Left cardiac atrium (tissue), 4 donors: ENCODE data around the gene FBXL7. TPM values are rescaled to one million over a fixed set of nuclear protein-coding genes. Genes with fewer than 3 reads are reported as not detected.
A peak's percentile ranks its signal among the peaks of the same experiment; 100 is the strongest.

Experiments
- ATAC-seq, 2 donors: fragments of 200-7000 bp; cut with Tn5 transposase; one replicate each; pipeline ENCODE4 v1.9.1; 2020; ENCODE audit warnings: mild to moderate bottlenecking in 2 of 2, moderate library complexity in 2 of 2
- DNase-seq: peaks from one replicate; pipeline ENCODE4 v3.0.0-alpha.2; 2020
- intact Hi-C, 2 donors: fragments of 100-400 bp; cut with DNase I; formaldehyde crosslinking; loops; one replicate each; pipeline versions ENCODE4 v1.14.1 to v1.15.1; 2022 to 2023
- total RNA-seq, 2 donors: library from RNA; stranded (reverse); fragmentation: NEBNext Ultra II Directional; extraction: Animal tissue kit (Norgen Biotek cat#: 25700); gene quantifications; one replicate each; pipeline ENCODE4 v1.2.1, GENCODE V29; 2021
- donor health status: DM: no; HTN: yes; CAD: no.
- donor health status: DM: no; HTN: yes; CAD: no; lungs with severe emphysema.
- donor health status: DM: yes; HTN: yes; CAD: no.
- donor health status: Dilated cardiomyopathy.

The FBXL7 gene
- total RNA-seq, 2 donors from 2014 or later = 18.1 to 19.8 TPM

DNA sequence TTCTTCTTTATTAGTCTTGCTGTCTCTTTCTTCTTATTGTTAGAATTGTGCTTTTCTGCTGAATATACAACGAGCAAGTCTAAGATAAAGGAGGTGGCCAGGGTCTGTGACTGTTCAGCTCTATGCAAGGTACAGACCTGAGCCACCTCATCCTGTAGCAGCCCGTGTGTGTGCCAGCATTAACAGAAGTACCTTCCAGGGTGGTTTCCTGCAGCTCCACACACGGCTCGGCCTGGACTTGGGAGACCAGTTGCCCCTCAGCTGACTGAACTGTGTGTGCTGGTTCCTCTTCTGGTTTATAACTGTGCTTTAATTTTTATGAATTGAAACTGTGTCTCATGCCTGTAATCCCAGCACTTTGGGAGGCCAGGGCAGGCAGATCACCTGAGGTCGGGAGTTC, 70.5 kb downstream of the FBXL7 start:
- intact Hi-C loops = no loop called here
- ATAC-seq = no peak
- DNase-seq = no peak

DNA sequence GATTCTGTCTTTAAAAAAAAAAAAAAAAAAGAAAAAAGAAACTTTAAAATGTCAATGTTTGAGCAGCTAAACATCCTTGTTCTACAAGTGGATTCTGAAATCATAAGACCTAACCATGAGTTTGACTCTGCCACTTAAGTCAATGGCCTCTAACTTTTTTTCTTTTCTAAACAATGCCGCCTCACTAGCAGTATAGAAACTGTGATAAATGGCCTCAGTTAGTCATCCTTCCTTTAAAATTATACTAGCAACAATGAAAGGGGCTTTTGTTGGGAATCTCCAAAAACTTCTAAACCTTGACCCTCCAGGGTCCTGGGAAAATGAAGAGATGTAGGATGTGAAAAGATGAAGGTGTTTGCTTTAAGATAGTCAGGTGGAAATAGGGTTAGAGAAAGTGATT, 71.1 kb downstream of the FBXL7 start:
- intact Hi-C loops = no loop called here
- ATAC-seq = no peak
- DNase-seq = no peak

- ATAC-seq = no peak
- no peak for DNase-seq
- intact Hi-C loops = no loop called here
Measured at GRCh38 chr5:15571618-15572017, 71.6 kb downstream of the FBXL7 start.

GRCh38 chr5:15573590-15573989, 73.6 kb downstream of the FBXL7 start:
- intact Hi-C loops = no loop called here
- no peak for ATAC-seq

GRCh38 chr5:15574128-15574527, 74.1 kb downstream of the FBXL7 start:
- DNase-seq (no peak), ATAC-seq (no peak)
- intact Hi-C loops = no loop called here

More at GRCh38 chr5:15573590-15573989, 73.6 kb downstream of the FBXL7 start:
- no peak for DNase-seq

- ATAC-seq (peak in 1 of 2 donors; percentile 13), DNase-seq (no peak)
- intact Hi-C loops = no loop called here
Measured at GRCh38 chr5:15574806-15575325, 74.9 kb downstream of the FBXL7 start.

- no peak for ATAC-seq
- no peak for DNase-seq
- intact Hi-C loops = no loop called here
Measured at GRCh38 chr5:15575666-15576065, 75.7 kb downstream of the FBXL7 start.

DNA sequence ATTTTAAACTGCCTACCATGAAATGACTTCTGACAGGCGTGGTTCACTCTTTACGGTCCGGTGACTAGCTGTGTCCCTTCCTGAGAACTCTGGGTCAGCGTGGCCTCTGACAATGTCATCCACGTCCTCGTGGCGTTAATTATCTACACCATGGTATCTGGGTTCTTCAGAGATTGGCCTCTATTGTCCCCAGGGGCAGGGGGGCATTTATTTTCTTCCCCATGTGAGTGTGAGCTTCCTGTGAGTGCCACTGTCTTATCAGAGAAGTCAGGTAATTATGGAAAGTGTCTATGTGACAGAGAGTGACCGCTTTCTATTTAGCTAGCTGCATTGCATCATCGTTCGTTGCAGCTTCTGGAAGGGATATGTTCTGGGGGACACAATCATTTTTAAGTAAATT, 77.2 kb downstream of the FBXL7 start:
- peak; percentile 71 to 79 for ATAC-seq
- DNase-seq = no peak
- intact Hi-C loops = no loop called here

DNA sequence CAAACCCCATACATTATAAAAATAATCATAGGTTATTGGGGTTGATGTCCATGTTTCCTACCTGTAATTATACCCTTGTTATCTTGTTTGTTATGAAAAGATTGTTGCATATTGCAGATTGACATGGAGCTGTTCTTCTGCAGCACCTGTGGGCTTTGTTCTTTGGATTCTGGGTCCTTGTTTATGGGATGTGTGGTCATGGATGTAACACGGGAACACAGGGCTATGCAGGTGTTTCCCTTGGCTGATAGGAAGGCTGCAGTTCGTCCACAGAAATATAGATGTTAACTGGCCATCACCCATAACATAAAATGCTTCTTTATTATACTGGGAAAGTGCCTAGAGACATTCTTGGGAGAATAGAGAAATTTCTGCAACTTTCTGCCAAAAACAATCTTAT, 77.9 kb downstream of the FBXL7 start:
- intact Hi-C loops = no loop called here
- DNase-seq (no peak), ATAC-seq (no peak)

DNA sequence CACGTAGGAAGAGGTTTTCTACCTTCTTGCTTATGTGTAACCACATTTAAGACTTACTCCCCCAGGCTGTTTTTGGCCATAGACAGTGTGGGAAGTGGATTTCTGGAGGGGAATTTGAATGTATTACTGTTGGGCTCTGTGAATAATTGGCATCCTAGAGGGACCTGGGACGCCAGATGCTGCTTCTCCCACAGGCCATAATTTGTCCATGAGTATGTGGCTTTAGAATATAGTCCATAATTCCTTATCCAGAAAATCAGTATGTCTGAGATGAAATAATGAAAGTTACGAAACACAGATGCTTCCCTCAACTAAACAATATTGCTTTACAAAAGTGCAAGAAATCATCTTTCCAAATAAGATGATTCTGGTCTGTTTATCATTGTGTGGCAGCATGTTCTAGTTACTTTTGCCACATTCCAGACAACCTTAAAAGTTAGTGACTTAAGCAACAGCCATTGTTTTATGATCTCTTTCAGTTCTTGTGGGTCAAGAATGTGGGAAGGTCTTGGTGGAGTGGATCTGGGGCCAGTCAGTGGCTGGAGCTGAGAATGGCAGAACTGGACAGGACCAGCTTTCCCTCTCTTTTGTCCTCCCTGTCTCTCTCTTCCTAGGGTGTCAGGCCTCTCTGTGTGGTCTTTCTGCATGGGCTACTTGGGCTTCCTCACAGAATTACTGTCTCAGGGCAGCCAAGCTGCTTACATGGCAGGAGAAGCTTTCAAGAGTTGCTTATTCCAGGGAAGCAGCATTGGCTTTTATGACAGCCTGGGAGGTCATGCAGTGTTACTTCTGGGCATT, 79.4 kb downstream of the FBXL7 start:
- no peak for ATAC-seq
- intact Hi-C loops = no loop called here

GRCh38 chr5:15584528-15584927, 84.5 kb downstream of the FBXL7 start:
- intact Hi-C loops = no loop called here
- no peak for ATAC-seq
- DNase-seq = no peak

More for the DNA sequence above, 79.4 kb downstream of the FBXL7 start:
- DNase-seq = no peak

DNA sequence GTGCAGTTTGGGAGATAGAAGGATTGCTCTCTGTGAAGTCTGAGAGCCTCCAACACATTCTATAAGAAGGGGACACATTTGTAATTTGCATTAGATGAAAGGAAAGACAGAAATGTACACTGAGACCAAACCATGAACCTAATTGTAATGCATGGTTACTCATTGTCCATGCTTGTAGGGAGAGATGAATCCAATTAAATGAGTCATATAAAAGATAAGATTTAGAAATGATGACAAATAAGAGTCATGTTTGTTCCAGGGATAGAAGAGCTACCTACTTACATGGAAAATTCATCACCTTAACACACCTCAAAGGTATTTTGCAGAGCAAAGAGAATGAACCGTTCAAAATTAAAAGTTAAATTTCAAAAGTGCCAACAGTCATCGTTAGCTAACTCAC, 85.1 kb downstream of the FBXL7 start:
- no peak for DNase-seq
- intact Hi-C loops = no loop called here
- peak in 1 of 2 donors; percentile 64 for ATAC-seq

GRCh38 chr5:15585841-15586591, 86.0 kb downstream of the FBXL7 start:
- intact Hi-C loops = no loop called here
- DNase-seq (no peak), ATAC-seq (peak in 1 of 2 donors; percentile 41)

GRCh38 chr5:15587916-15588315, 87.9 kb downstream of the FBXL7 start:
- DNase-seq (no peak), ATAC-seq (no peak)
- intact Hi-C loops = no loop called here

GRCh38 chr5:15592728-15593127, 92.7 kb downstream of the FBXL7 start:
- ATAC-seq (no peak), DNase-seq (no peak)
- intact Hi-C loops = no loop called here

DNA sequence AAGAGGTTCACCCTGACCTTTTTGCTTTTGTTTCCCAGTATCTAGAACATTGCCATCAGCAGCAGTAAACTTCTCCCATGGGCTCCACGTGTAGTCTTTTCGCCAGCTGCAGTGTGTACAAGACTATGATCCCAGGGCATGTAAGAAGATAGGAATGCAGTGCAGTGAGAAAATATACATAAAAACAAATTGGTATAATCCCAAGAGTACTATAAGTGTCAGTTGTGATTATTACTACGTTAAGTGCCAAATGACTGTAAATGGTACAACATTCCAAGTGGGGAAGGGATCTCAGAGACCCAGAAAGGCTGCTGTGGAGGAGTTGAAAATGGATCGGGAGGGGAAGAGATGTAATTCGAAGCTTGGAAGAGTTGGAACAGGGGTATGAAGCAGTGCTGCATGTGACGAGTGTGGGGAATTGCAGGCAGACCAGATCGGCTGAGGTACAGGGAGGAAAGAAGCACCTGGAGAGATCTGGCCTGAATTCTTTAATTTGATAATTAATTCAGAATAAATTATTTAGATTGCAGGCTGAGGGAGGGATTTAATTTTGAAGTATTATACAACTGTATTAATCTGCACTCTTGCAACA, 95.1 kb downstream of the FBXL7 start:
- DNase-seq = no peak
- intact Hi-C loops = no loop called here
- no peak for ATAC-seq

GRCh38 chr5:15595929-15596328, 95.9 kb downstream of the FBXL7 start:
- intact Hi-C loops = no loop called here

GRCh38 chr5:15596936-15597335, 97.0 kb downstream of the FBXL7 start:
- no peak for ATAC-seq
- intact Hi-C loops = no loop called here
- DNase-seq = no peak

More at GRCh38 chr5:15595929-15596328, 95.9 kb downstream of the FBXL7 start:
- no peak for DNase-seq
- ATAC-seq = no peak

DNA sequence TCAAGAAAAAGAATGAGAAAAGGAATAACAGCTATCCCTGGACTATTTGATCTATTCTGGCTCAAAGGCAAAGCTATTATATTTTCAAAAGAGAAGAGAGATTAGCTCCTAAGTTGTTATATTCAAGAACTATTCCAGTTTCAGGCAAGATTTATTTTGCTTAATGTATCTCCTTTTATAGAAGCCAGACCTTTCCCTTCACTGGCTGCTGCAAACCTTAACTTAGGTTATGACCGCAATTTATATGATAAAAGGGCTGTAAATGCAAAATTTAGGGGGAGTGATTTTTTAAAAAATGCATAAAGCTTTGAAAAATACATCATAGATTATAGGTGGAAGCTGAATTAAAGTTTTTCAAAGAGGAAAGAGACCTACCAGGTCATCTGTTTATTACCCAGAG, 97.8 kb downstream of the FBXL7 start:
- ATAC-seq (no peak), DNase-seq (no peak)
- intact Hi-C loops = no loop called here

- no peak for DNase-seq
- no peak for ATAC-seq
- intact Hi-C loops = no loop called here
Measured at GRCh38 chr5:15598294-15598902, 98.4 kb downstream of the FBXL7 start.
